Measurements from ENCODE around the gene BAHCC1.

GRCh38 chr17:81433656-81434055 lies 38.4 kb downstream of the BAHCC1 start:
- no peak for TF ChIP-seq CTCF (conservative IDR thresholded peaks at IDR 0.05; ENCODE audit: low read length)
- TF ChIP-seq EZH2phosphoT487 (IDR thresholded peaks at IDR 0.05; ENCODE audit: borderline replicate concordance): no peak
